SK-N-MC (cell line): ENCODE results near the gene CIAO2A.

Experiments
- DNase-seq: peaks from one replicate; pipeline ENCODE4 v3.0.0-alpha.2; 2011; ENCODE audit warnings: low read depth, low spot score
- H3K27ac ChIP-seq: fragments of 200-600 bp; sonication (generic); 2 replicates; pipeline ENCODE4 v1.5.1; 2016; ENCODE audit warnings: mixed run types
- H3K36me3 ChIP-seq: fragments of 200-600 bp; sonication (generic); 2 replicates; pipeline ENCODE4 v1.6.1; 2017; ENCODE audit warnings: antibody characterized with exemption, low read length, mixed read lengths; ENCODE audit not compliant: insufficient read depth
- H3K4me3 ChIP-seq: fragments of 200-600 bp; sonication (generic); 2 replicates; pipeline ENCODE4 v1.5.1; 2016
- H3K9ac ChIP-seq: fragments of 200-600 bp; sonication (generic); 2 replicates; pipeline ENCODE4 v1.8.0; 2017; ENCODE audit warnings: mixed run types, mixed read lengths; ENCODE audit not compliant: insufficient read length
- H3K9me3 ChIP-seq: fragments of 200-600 bp; sonication (generic); 2 replicates; pipeline ENCODE4 v1.6.1; 2017; ENCODE audit warnings: low read depth, mild to moderate bottlenecking, antibody characterized with exemption, low read length, moderate library complexity, mixed read lengths
- EZH2 ChIP-seq: fragments of 200-600 bp; sonication (generic); IDR thresholded peaks from one replicate; pipeline ENCODE4 v1.6.1; 2017; ENCODE audit warnings: antibody characterized with exemption
- FOXP2 ChIP-seq: optimal IDR thresholded peaks from 2 replicates; pipeline ENCODE3; 2011; ENCODE audit warnings: mild to moderate bottlenecking, moderate library complexity; ENCODE audit not compliant: insufficient read depth; ENCODE audit errors: extremely low read length, control extremely low read depth
- POLR2AphosphoS5 ChIP-seq: IDR thresholded peaks from 2 replicates; pipeline ENCODE4 v1.6.1; 2012; ENCODE audit warnings: mild to moderate bottlenecking, low read depth, low read length, borderline replicate concordance

Gene CIAO2A

GRCh38 chr15:64051407-64052259 lies 42.0 kb downstream of the CIAO2A start:
- no peak for TF ChIP-seq FOXP2
- no peak for TF ChIP-seq EZH2
- Histone ChIP-seq H3K36me3 (no peaks in the 10 kb centered on the region), H3K9ac (no peak overlapping the region), H3K4me3 (no peak overlapping the region), H3K27ac (no peak overlapping the region), H3K9me3 (no peaks in the 10 kb centered on the region)
- no peak for DNase-seq

GRCh38 chr15:64051093-64051402 lies 42.6 kb downstream of the CIAO2A start:
- H3K27ac ChIP-seq = no peak overlapping the region
- H3K9me3 ChIP-seq = no peaks in the 10 kb centered on the region
- TF ChIP-seq EZH2 (no peak), FOXP2 (no peak), POLR2AphosphoS5 (no peak)
- no peak for DNase-seq
- no peaks in the 10 kb centered on the region for H3K36me3 ChIP-seq
- no peak overlapping the region for H3K4me3 ChIP-seq
- H3K9ac ChIP-seq = no peak overlapping the region

- no peak for DNase-seq
- H3K9me3 ChIP-seq = no peaks in the 10 kb centered on the region
Measured at GRCh38 chr15:64050281-64051092, 43.2 kb downstream of the CIAO2A start.

GRCh38 chr15:64048781-64049460 lies 44.7 kb downstream of the CIAO2A start:
- H3K27ac ChIP-seq = no peak overlapping the region
- TF ChIP-seq FOXP2 = no peak
- no peak overlapping the region for H3K4me3 ChIP-seq
- no peak for DNase-seq
- H3K9ac ChIP-seq = no peak overlapping the region
- H3K9me3 ChIP-seq = no peaks in the 10 kb centered on the region
- no peaks in the 10 kb centered on the region for H3K36me3 ChIP-seq

More at GRCh38 chr15:64050281-64051092, 43.2 kb downstream of the CIAO2A start:
- Histone ChIP-seq H3K4me3 (no peak overlapping the region), H3K36me3 (no peaks in the 10 kb centered on the region), H3K27ac (no peak overlapping the region), H3K9ac (no peak overlapping the region)
- TF ChIP-seq EZH2 = no peak
- no peak for TF ChIP-seq POLR2AphosphoS5
- TF ChIP-seq FOXP2 = no peak

GRCh38 chr15:64046421-64047153 lies 47.1 kb downstream of the CIAO2A start, which contains the start of gene DAPK2:
DAPK2 (minus strand) TSS chr15:64046485; CDS start chr15:64040261, 6,224 bp downstream.
- Histone ChIP-seq H3K4me3 (peak within 1 kb of the TSS; percentile 74), H3K36me3 (no peaks in the 10 kb centered on the region), H3K9ac (peak within 1 kb of the TSS; percentile 52), H3K27ac (no peak within 1 kb of the TSS), H3K9me3 (no peaks in the 10 kb centered on the region)
- DNase-seq = no peak
- no peak for TF ChIP-seq POLR2AphosphoS5

- H3K27ac ChIP-seq = no peak overlapping the region
- no peaks in the 10 kb centered on the region for H3K36me3 ChIP-seq
- peak overlapping the region; percentile 74 for H3K4me3 ChIP-seq
- H3K9ac ChIP-seq = no peak overlapping the region
- no peaks in the 10 kb centered on the region for H3K9me3 ChIP-seq
- no peak for DNase-seq
- TF ChIP-seq FOXP2 = no peak
Measured at GRCh38 chr15:64045774-64046420, 47.7 kb downstream of the CIAO2A start.

GRCh38 chr15:64045101-64045435 lies 48.6 kb downstream of the CIAO2A start:
- Histone ChIP-seq H3K36me3 (no peaks in the 10 kb centered on the region), H3K9me3 (no peaks in the 10 kb centered on the region), H3K27ac (no peak overlapping the region), H3K4me3 (peak overlapping the region; percentile 70; the same call in 1 of the 2 replicates), H3K9ac (no peak overlapping the region)
- no peak for DNase-seq
- TF ChIP-seq EZH2 (no peak), POLR2AphosphoS5 (no peak), FOXP2 (no peak)
